Measurements from ENCODE around the gene TRAF1.

TRAF1 gene

DNA sequence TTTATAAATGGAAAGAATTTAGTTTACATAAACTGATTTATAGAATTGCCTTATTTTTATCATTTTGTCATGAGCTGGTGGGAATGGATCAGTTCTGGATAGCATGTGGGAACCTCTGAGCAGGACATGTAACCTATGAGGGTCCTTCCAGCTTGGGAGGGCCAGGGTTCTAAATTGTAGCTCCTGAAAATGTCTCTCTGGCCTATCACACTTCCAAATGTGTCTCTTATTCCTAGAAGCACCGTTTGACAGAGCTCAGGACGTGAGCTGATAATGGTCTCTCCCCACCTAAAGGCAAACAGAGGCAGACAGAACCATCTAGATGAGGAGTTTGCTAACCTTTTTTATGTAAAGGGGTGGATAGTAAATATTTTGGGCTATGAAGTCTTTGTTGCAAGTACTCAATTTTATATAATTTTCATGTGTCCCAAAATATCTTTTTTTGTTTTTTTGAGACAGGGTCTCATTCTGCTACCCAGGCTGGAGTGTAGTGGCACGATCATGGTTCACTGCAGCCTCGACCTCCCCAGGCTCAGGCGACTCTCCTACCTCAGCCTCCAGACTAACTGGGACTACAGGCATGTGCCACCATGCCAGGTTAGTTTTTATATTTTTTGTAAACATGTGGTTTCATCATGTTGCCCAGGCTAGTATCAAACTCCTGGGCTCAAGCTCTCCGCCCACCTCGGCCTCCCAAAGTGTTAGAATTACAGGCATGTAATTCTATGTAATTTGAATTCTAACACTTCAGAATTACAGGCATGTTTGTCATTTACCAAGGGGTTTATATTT is 4.0 kb downstream of the TRAF1 start:
- Histone ChIP-seq H3K9ac (ENCODE audit: low read length) (no peak overlapping the region), H3K4me3 (ENCODE audit: low read depth, low read length) (no peak overlapping the region), H3K4me1 (ENCODE audit: control insufficient read depth, insufficient read depth, low read length) (peaks cover 38% of the 10 kb centered on the region), H3K27ac (ENCODE audit: low read depth, low read length) (no peak overlapping the region), H3K9me3 (ENCODE audit: control insufficient read depth, insufficient read depth, low read depth, low read length) (no peaks in the 10 kb centered on the region), H3K27me3 (ENCODE audit: control insufficient read depth, insufficient read depth, low read length) (peaks cover 2% of the 10 kb centered on the region), H3K36me3 (ENCODE audit: control insufficient read depth, insufficient read depth, low read length) (no peaks in the 10 kb centered on the region)

DNA sequence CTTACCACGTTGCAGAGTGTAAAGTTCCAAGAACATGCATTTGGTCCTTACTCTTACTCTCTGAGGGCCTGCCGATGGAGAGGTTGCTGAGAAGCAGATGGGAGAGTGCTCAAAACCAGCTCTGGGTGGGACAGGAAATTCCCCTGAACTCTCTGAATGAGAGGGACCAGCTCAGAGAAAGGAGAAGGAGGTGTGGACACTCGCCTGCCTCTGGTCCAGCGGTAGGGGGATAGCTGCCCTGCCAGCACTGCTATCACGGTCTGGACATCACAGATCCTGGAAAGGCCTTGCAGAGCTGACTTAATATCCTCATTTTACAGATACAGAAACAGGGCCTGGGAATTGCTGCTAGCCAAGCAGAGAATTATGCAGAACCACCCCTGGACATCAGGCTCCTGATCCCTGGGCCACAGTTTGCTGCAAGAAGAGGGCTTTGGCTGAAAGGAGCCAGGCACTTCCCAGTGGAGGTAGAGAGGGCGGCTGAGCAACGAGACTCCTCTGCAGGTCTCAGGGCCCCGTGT is 4.9 kb downstream of the TRAF1 start:
- Histone ChIP-seq H3K27ac (ENCODE audit: low read depth, low read length) (no peak overlapping the region), H3K4me1 (ENCODE audit: control insufficient read depth, insufficient read depth, low read length) (peaks cover 38% of the 10 kb centered on the region), H3K9me3 (ENCODE audit: control insufficient read depth, insufficient read depth, low read depth, low read length) (peaks cover 3% of the 10 kb centered on the region; the same call in 1 of the 2 replicates), H3K27me3 (ENCODE audit: control insufficient read depth, insufficient read depth, low read length) (no peaks in the 10 kb centered on the region), H3K9ac (ENCODE audit: low read length) (no peak overlapping the region), H3K4me3 (ENCODE audit: low read depth, low read length) (no peak overlapping the region), H3K36me3 (ENCODE audit: control insufficient read depth, insufficient read depth, low read length) (no peaks in the 10 kb centered on the region)

DNA sequence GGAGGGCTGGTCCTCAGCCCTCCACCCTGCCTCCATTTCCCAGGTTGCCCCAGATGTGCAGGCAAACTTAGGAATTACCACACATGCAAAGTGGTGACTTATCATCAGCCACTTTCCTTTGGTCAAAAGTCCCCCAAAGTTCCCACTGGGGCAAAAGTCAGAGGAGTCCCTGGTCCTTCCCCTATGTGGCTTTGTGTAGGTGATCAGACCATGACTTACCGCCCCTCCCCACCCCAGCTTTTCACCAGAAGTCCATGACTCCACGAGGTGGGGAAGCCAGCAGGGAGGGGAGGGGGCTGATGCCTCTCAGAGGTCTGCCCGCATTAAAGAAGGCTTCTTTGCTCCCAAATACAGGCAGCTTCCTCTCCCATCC is 5.8 kb downstream of the TRAF1 start:
- Histone ChIP-seq H3K9ac (ENCODE audit: low read length) (no peak overlapping the region), H3K27me3 (ENCODE audit: control insufficient read depth, insufficient read depth, low read length) (no peaks in the 10 kb centered on the region), H3K4me3 (ENCODE audit: low read depth, low read length) (no peak overlapping the region), H3K9me3 (ENCODE audit: control insufficient read depth, insufficient read depth, low read depth, low read length) (peaks cover 3% of the 10 kb centered on the region; the same call in 1 of the 2 replicates), H3K4me1 (ENCODE audit: control insufficient read depth, insufficient read depth, low read length) (peaks cover 29% of the 10 kb centered on the region), H3K27ac (ENCODE audit: low read depth, low read length) (no peak overlapping the region), H3K36me3 (ENCODE audit: control insufficient read depth, insufficient read depth, low read length) (no peaks in the 10 kb centered on the region)

DNA sequence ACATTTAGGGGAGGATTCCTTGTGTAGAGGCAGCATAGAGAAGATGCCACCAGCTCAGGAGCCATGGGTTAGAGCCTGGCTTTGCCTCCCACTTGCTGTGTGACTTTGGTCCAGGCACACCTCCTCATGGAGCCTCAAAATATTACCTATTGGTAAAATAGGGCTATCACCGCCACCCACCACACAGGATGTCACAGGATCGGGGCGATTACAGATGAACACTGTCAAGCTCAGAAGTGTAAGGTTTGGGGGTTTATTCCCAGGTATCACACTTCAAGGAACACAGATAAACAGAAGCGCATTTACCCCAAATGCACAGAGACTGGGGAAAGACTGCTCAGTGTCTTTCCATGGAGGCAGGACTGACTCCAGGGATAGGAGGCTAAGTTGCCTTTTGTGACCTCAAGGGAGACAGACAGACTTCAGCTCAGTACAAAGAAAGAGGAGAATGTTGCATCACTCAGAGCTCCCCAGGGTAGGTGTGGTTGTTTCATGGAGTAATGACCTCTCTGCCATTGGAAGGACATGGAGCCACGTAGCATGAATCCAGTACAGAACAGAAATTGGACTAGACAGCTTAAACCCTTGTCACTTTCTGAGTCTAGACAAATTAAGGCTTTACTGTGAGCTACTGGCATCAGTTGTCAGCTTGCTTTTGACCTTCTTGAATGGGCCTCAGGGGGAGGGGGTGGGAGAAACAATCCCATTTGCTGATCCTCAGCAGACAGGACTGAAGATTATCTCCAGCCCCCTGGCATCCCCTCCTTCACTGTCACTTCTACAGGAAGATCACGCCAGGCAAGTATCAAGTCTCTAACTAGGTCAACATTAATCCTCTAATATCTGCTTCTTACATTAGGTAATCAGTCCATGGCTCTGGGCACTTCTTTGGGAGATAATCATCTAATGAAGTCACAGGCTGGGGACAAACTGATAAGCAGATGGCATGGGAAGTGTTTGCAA is 6.5 kb downstream of the TRAF1 start:
- H3K9me3 ChIP-seq (ENCODE audit: control insufficient read depth, insufficient read depth, low read depth, low read length) = peaks cover 3% of the 10 kb centered on the region; the same call in 1 of the 2 replicates
- H3K4me1 ChIP-seq (ENCODE audit: control insufficient read depth, insufficient read depth, low read length) = peaks cover 22% of the 10 kb centered on the region
- H3K27me3 ChIP-seq (ENCODE audit: control insufficient read depth, insufficient read depth, low read length) = no peaks in the 10 kb centered on the region
- no peaks in the 10 kb centered on the region for H3K36me3 ChIP-seq (ENCODE audit: control insufficient read depth, insufficient read depth, low read length)
- H3K27ac ChIP-seq (ENCODE audit: low read depth, low read length) = no peak overlapping the region
- H3K9ac ChIP-seq (ENCODE audit: low read length) = no peak overlapping the region
- H3K4me3 ChIP-seq (ENCODE audit: low read depth, low read length) = no peak overlapping the region

DNA sequence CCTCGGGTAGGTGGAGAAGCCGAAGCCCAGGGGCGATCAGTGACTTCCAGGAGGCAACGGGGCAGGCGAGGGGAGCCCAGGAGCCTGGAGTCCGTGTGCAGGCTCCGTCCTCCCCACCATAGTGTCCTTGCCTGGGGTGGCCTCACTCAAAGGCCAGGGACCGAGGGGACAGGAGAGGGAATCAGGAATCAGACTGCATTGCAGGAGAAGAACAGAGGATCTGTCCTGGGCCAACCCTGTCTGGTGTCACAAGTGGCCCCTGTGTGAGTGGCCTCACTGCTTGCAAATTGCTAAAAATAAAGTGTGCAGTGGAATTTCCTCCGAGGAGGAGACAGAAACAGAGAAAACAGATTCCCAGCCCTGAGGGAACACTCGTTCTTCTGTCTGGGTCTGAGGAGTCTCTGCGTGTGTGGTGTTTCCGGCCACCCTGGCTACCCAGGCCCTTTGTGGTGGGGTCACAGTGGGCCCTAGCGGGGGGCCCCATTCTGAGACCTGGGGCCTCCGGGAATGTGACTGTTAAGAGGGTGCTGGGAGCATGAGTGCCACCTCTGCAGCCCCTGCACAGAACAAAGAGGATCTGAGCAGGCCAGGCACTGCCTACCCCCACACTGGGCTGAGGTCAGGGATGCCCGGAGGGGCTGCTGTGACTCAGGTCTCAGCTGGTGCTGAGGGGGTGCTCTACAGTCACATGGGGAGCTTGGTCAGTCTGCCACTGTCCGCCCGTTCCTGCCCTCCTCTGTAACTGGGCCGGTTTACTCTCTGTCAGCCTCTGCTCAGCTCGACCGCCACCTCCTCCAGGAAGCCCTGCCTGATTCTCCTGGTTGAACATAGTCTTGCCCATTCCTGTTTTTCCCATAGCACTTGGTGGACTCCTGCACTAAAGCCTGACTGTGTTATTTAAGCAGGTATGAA is 7.4 kb downstream of the TRAF1 start:
- peaks cover 17% of the 10 kb centered on the region; the same call in 1 of the 2 replicates for H3K4me1 ChIP-seq (ENCODE audit: control insufficient read depth, insufficient read depth, low read length)
- H3K27ac ChIP-seq (ENCODE audit: low read depth, low read length) = no peak overlapping the region

DNA sequence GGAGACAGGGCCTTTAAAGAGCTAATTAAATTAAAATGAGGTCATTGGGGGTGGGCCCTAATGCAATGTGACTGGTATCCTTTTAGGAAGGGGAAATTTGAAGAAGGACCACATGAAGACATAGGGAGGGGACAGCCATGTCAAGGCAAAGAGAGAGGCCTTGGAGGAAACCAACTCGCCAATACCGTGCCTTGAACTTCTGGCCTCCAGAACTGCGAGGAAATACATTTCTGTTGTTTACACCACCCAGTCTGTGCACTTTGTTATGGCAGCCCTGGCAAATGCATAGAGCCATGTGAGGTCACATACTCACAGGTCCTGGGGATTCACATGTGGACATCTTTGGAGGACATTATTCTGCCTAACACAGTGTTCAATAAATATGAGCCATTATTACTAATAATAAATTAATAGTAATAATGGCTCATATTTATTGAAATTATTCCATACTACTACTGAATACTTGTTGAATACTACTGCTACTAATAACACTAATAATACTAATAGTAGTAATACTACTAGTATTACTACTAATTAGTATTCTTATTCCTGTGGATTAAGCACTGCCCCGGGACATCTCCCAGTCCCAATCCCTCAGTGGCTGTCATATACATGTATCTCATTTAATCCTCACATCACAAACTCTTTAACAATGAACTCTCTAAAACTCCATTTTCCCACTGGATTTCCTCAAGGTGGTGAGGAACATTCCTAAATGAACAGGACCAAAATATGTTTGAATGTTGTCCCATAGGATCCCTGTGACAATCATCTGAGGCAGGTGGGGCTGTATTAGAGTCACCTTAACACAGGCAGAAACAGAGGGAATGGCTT is 8.4 kb downstream of the TRAF1 start:
- Histone ChIP-seq H3K4me3 (ENCODE audit: low read depth, low read length) (no peak overlapping the region), H3K9me3 (ENCODE audit: control insufficient read depth, insufficient read depth, low read depth, low read length) (peaks cover 3% of the 10 kb centered on the region; the same call in 1 of the 2 replicates), H3K27ac (ENCODE audit: low read depth, low read length) (no peak overlapping the region), H3K9ac (ENCODE audit: low read length) (no peak overlapping the region), H3K4me1 (ENCODE audit: control insufficient read depth, insufficient read depth, low read length) (peaks cover 17% of the 10 kb centered on the region; the same call in 1 of the 2 replicates), H3K27me3 (ENCODE audit: control insufficient read depth, insufficient read depth, low read length) (no peaks in the 10 kb centered on the region), H3K36me3 (ENCODE audit: control insufficient read depth, insufficient read depth, low read length) (no peaks in the 10 kb centered on the region)

More for the DNA sequence above, 7.4 kb downstream of the TRAF1 start:
- Histone ChIP-seq H3K9me3 (ENCODE audit: control insufficient read depth, insufficient read depth, low read depth, low read length) (peaks cover 3% of the 10 kb centered on the region; the same call in 1 of the 2 replicates), H3K9ac (ENCODE audit: low read length) (no peak overlapping the region), H3K4me3 (ENCODE audit: low read depth, low read length) (no peak overlapping the region), H3K27me3 (ENCODE audit: control insufficient read depth, insufficient read depth, low read length) (no peaks in the 10 kb centered on the region), H3K36me3 (ENCODE audit: control insufficient read depth, insufficient read depth, low read length) (no peaks in the 10 kb centered on the region)

DNA sequence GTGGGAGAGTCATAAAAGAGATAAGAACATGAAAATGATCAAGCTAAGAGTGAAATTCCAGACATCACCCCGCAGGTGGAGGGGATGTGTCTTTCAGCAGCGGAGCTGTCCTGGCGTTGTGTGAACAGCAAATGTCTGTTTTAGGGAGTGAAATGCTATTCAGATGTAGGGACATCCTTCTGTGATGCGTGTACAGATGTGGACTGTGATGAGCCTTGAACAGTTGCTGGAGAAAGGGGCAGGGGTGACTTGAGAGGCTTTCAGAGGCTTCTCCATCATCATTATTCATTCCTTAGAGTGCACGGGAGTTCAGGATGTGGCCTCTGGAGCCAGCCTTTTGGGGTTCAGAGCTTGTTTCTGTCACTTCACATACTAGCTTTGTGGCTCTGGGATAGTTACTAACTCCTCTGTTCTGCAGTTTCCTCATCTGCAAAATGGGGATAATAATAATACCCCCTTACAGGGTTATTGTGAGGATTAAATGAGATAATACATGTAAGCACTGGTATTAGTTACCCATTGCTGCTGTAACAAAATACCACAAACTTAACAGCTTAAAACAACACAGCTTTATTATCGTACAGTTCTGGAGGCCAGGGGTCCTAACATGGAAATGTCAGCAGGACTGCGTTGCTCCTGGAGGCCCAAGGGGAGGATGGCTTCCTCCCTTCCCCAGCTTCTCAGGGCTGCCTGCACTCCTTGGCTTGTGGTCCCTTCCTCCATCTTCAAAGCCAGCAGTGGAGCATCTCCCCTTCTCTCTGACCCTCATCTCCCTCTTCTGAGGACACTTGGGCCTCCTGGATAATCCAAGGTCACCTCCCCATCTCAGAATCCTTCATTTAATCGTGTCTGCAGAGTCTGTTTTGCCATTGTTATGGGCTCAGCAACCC is 9.4 kb downstream of the TRAF1 start:
- Histone ChIP-seq H3K27ac (ENCODE audit: low read depth, low read length) (no peak overlapping the region), H3K4me1 (ENCODE audit: control insufficient read depth, insufficient read depth, low read length) (peaks cover 17% of the 10 kb centered on the region; the same call in 1 of the 2 replicates), H3K9me3 (ENCODE audit: control insufficient read depth, insufficient read depth, low read depth, low read length) (peaks cover 3% of the 10 kb centered on the region; the same call in 1 of the 2 replicates), H3K9ac (ENCODE audit: low read length) (no peak overlapping the region), H3K4me3 (ENCODE audit: low read depth, low read length) (no peak overlapping the region), H3K36me3 (ENCODE audit: control insufficient read depth, insufficient read depth, low read length) (no peaks in the 10 kb centered on the region), H3K27me3 (ENCODE audit: control insufficient read depth, insufficient read depth, low read length) (no peaks in the 10 kb centered on the region)

DNA sequence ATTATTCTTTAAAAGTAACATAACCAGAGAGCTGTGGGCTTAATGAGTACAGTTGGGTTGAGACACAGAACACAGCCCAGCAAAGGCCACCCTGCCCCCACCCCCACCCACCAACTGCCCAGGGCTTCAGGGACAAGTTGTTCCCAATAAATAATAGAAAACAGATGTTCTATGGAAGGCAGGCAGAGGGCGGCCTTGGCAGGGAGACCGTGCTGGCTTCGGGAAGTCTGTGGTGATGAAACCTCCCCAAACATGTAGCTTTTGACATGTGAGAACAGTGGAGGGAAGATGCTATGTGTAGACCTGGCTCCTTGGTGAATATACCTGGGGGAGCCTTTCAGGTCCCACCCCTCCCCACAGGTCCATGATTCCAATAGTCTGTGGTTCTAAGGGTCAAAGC is 10.0 kb downstream of the TRAF1 start:
- H3K9me3 ChIP-seq (ENCODE audit: control insufficient read depth, insufficient read depth, low read depth, low read length) = peaks cover 3% of the 10 kb centered on the region; the same call in 1 of the 2 replicates
- no peak overlapping the region for H3K9ac ChIP-seq (ENCODE audit: low read length)
- no peaks in the 10 kb centered on the region for H3K27me3 ChIP-seq (ENCODE audit: control insufficient read depth, insufficient read depth, low read length)
- peaks cover 17% of the 10 kb centered on the region for H3K4me1 ChIP-seq (ENCODE audit: control insufficient read depth, insufficient read depth, low read length)
- H3K4me3 ChIP-seq (ENCODE audit: low read depth, low read length) = no peak overlapping the region
- H3K36me3 ChIP-seq (ENCODE audit: control insufficient read depth, insufficient read depth, low read length) = no peaks in the 10 kb centered on the region
- no peak overlapping the region for H3K27ac ChIP-seq (ENCODE audit: low read depth, low read length)

DNA sequence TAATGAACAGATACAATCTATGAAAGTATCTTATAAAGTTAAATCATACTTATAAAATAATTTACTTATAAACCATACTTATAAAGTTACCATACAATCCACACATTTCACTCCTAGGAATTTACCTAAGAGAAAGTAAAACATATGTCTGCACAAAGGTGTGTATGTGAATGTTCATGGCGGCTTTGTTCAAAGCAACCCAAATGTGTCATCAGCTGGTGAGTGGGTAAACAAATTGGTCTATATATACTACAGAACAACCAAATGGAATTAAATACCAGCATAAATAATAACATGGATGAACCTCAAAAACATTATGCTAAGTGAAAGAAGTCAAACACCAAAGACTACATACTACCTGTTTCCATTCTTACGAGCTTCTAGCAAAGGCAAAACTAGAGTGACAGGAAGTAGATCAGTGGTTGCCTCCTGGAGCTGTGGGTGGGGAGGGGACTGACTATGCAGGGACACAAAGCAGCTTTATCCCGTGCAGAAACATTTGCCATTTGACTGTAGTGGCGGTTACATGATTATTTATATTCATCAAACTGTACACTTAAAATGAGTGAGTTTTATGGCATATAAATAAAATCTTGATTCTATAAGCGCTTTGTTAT is 10.6 kb downstream of the TRAF1 start:
- Histone ChIP-seq H3K27me3 (ENCODE audit: control insufficient read depth, insufficient read depth, low read length) (no peaks in the 10 kb centered on the region), H3K4me3 (ENCODE audit: low read depth, low read length) (no peak overlapping the region), H3K36me3 (ENCODE audit: control insufficient read depth, insufficient read depth, low read length) (no peaks in the 10 kb centered on the region), H3K9ac (ENCODE audit: low read length) (no peak overlapping the region), H3K4me1 (ENCODE audit: control insufficient read depth, insufficient read depth, low read length) (peaks cover 19% of the 10 kb centered on the region), H3K9me3 (ENCODE audit: control insufficient read depth, insufficient read depth, low read depth, low read length) (peaks cover 3% of the 10 kb centered on the region; the same call in 1 of the 2 replicates), H3K27ac (ENCODE audit: low read depth, low read length) (no peak overlapping the region)
